Measurements from ENCODE around the gene BEND6. TPM values are rescaled to one million over a fixed set of nuclear protein-coding genes. Genes with fewer than 3 reads are reported as not detected.

BEND6 gene
- polyA plus RNA-seq, 1 donor (not counting 4 experiments of a cell fraction or from before 2014, with no cell fraction given) = 1.0 TPM

DNA sequence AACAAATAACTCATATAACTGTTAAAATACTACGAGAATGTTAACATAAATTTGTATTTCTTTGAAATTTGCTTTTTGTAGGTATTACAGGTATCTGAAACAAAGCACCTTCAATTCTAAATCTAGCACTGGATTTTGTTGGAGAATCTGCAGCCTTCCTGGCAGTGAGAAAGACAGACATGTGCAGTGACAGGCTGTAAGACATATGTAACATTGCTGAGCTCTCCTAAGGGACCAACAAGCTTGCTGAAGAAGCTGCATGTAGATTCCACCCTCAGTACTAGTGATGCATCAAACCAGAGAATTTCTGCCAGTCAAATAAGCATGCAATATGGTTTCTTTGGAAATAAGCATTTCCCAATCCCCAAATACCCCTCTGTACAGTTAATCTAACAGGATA is 71.1 kb downstream of the BEND6 start:
- Histone ChIP-seq H3K9me3 (ENCODE audit: control insufficient read depth, low read depth, low read length) (peaks cover 2% of the 10 kb centered on the region), H3K9ac (ENCODE audit: control insufficient read depth, extremely low read depth, insufficient read depth, low read length) (no peak overlapping the region), H4K20me1 (ENCODE audit: control insufficient read depth, extremely low read depth, insufficient read depth, low read length) (no peaks in the 10 kb centered on the region), H3K27me3 (ENCODE audit: control insufficient read depth, extremely low read depth, insufficient read depth, low read length) (no peaks in the 10 kb centered on the region), H2AFZ (ENCODE audit: control insufficient read depth, low read length) (no peak overlapping the region), H3K27ac (ENCODE audit: control insufficient read depth, insufficient read depth, low read length) (no peak overlapping the region), H3K9me1 (ENCODE audit: control insufficient read depth, extremely low read depth, insufficient read depth, low read length) (no peaks in the 10 kb centered on the region), H3K4me1 (ENCODE audit: control insufficient read depth, extremely low read depth, insufficient read depth, low read length) (peaks cover 6% of the 10 kb centered on the region), H3K36me3 (ENCODE audit: control insufficient read depth in 2 of 2, extremely low read depth in 1 of 2, insufficient read depth in 2 of 2, low read length in 2 of 2) (no peaks in the 10 kb centered on the region), H3K79me2 (ENCODE audit: control insufficient read depth, insufficient read depth, low read length) (no peaks in the 10 kb centered on the region), H3K4me3 (ENCODE audit: control insufficient read depth in 2 of 3, extremely low read depth in 1 of 3, insufficient read depth in 2 of 3, low read depth in 1 of 3, low read length in 3 of 3) (no peak overlapping the region), H3K4me2 (ENCODE audit: control insufficient read depth, extremely low read depth, insufficient read depth, low read depth, low read length) (no peak overlapping the region)
- FAIRE-seq = no peak
- no peak for TF ChIP-seq EZH2 (IDR thresholded peaks at IDR 0.05; ENCODE audit: low read length)
- no peak for TF ChIP-seq CTCF (optimal IDR thresholded peaks at IDR 0.05 in 1 of 3, IDR thresholded peaks at IDR 0.05 in 1 of 3, conservative IDR thresholded peaks at IDR 0.05 in 1 of 3; ENCODE audit: extremely low read depth in 1 of 3, insufficient read depth in 2 of 3, low read length in 3 of 3)
- no peak for DNase-seq (ENCODE audit: low read depth, low spot score)
- dilution Hi-C loops (cut with MboI; ENCODE audit: extremely low pct_ligation_motif_present, low sequenced_read_pairs) = no loop called here

- no peaks in the 10 kb centered on the region for H3K36me3 ChIP-seq (ENCODE audit: control insufficient read depth in 2 of 2, extremely low read depth in 1 of 2, insufficient read depth in 2 of 2, low read length in 2 of 2)
- TF ChIP-seq EZH2 (IDR thresholded peaks at IDR 0.05; ENCODE audit: low read length) (no peak), CTCF (optimal IDR thresholded peaks at IDR 0.05 in 1 of 3, IDR thresholded peaks at IDR 0.05 in 1 of 3, conservative IDR thresholded peaks at IDR 0.05 in 1 of 3; ENCODE audit: extremely low read depth in 1 of 3, insufficient read depth in 2 of 3, low read length in 3 of 3) (no peak)
- no peaks in the 10 kb centered on the region for H3K9me1 ChIP-seq (ENCODE audit: control insufficient read depth, extremely low read depth, insufficient read depth, low read length)
- no peaks in the 10 kb centered on the region for H4K20me1 ChIP-seq (ENCODE audit: control insufficient read depth, extremely low read depth, insufficient read depth, low read length)
- H3K27me3 ChIP-seq (ENCODE audit: control insufficient read depth, extremely low read depth, insufficient read depth, low read length) = no peaks in the 10 kb centered on the region
- DNase-seq (ENCODE audit: low read depth, low spot score) = no peak
- H3K79me2 ChIP-seq (ENCODE audit: control insufficient read depth, insufficient read depth, low read length) = no peaks in the 10 kb centered on the region
- no peak overlapping the region for H2AFZ ChIP-seq (ENCODE audit: control insufficient read depth, low read length)
- H3K4me3 ChIP-seq (ENCODE audit: control insufficient read depth in 2 of 3, extremely low read depth in 1 of 3, insufficient read depth in 2 of 3, low read depth in 1 of 3, low read length in 3 of 3) = no peak overlapping the region
- H3K9ac ChIP-seq (ENCODE audit: control insufficient read depth, extremely low read depth, insufficient read depth, low read length) = no peak overlapping the region
- peaks cover 6% of the 10 kb centered on the region for H3K4me1 ChIP-seq (ENCODE audit: control insufficient read depth, extremely low read depth, insufficient read depth, low read length)
- H3K9me3 ChIP-seq (ENCODE audit: control insufficient read depth, low read depth, low read length) = peaks cover 2% of the 10 kb centered on the region
- dilution Hi-C loops (cut with MboI; ENCODE audit: extremely low pct_ligation_motif_present, low sequenced_read_pairs) = no loop called here
- no peak overlapping the region for H3K4me2 ChIP-seq (ENCODE audit: control insufficient read depth, extremely low read depth, insufficient read depth, low read depth, low read length)
- no peak for FAIRE-seq
- H3K27ac ChIP-seq (ENCODE audit: control insufficient read depth, insufficient read depth, low read length) = no peak overlapping the region
These were observed 72.4 kb downstream of the BEND6 start for GRCh38 chr6:57027301-57027700.

Data from keratinocyte (primary cell).